Chondrocyte (in vitro differentiated cells): Measurements from ENCODE around the gene UBXN6. TPM values are rescaled to one million over a fixed set of nuclear protein-coding genes. Genes with fewer than 3 reads are reported as not detected.

ENCODE experiments used
- DNase-seq: peaks from one replicate; pipeline ENCODE4 v3.0.0; 2021; ENCODE audit warnings: mixed read lengths, low spot score
- H3K27ac Mint-ChIP-seq: one replicate; pipeline ENCODE4 v1.8.0; 2021; ENCODE audit warnings: mild to moderate bottlenecking, moderate library complexity, mixed read lengths; ENCODE audit not compliant: unreplicated experiment
- H3K27me3 Mint-ChIP-seq: 2 replicates; pipeline ENCODE4 v1.8.0; 2021; ENCODE audit warnings: low read depth, mixed read lengths
- H3K36me3 Mint-ChIP-seq: 2 replicates; pipeline ENCODE4 v1.8.0; 2021; ENCODE audit warnings: low read depth, mixed read lengths
- H3K4me1 Mint-ChIP-seq: 2 replicates; pipeline ENCODE4 v1.8.0; 2021; ENCODE audit warnings: low read depth, mild to moderate bottlenecking, mixed read lengths
- H3K4me3 Mint-ChIP-seq: one replicate; pipeline ENCODE4 v1.8.0; 2021; ENCODE audit warnings: mild to moderate bottlenecking, moderate library complexity, mixed read lengths; ENCODE audit not compliant: unreplicated experiment
- H3K9me3 Mint-ChIP-seq: 2 replicates; pipeline ENCODE4 v1.8.0; 2021; ENCODE audit warnings: low read depth, mixed read lengths
- total RNA-seq: library from RNA; stranded (reverse); gene quantifications from 3 replicates; pipeline ENCODE4 v1.2.1, GENCODE V29; 2021
- TF ChIP-seq, protein P1 (sequence below): fragments of 200-600 bp; sonication (generic); IDR thresholded peaks from 2 replicates; pipeline ENCODE4 v1.5.0; 2021; ENCODE audit warnings: antibody characterized with exemption, mild to moderate bottlenecking, moderate library complexity

Gene UBXN6
- total RNA-seq, 1 donor from 2014 or later: 86.9 TPM

DNA sequence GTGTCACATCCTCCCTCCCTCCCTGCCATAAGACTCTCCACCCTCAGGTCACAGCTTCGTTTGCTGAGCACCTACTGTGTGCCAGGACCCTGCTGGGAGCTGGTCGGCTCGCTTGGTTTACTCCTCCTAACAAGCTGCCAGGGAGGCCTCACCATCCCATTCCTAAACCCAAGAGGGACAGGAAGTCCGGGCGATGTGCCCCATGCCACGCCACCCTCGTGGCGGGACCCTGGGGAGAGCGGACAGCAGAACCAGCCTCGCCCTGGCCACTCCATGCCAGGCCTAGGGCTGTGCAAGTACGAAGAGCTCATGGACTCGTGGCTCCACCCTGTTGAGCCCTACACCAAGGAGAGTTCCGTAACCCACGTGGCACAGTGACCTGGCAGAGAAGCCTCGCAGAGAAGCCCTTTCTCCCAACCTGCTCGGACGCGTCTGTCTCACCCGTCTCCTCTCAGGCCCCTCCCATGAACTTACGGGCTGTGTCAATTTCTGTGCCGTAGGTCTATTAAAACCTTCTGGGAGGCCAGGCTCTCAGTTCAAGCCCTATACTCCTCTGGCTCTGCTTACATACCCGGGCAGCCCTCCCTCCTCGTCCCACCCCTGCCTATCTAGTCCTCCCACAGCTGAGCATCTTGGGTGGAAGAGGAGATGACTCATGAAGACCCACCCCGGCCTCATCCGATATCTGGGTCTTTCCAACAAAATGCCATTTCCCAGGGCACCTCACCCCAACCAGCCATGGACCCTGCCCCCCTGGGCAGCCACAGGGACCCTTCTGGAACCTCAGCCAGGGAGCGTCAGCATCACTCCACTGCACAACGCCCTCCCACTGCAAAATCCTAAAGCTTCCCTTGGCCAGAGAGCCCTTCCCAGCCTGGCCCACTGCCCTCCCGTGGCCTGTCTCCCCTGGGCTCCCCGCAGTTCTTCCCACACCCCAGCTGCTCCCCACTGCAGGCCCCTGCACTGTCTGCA is 2.6 kb downstream of the UBXN6 start:
- TF ChIP-seq, protein P1, sequence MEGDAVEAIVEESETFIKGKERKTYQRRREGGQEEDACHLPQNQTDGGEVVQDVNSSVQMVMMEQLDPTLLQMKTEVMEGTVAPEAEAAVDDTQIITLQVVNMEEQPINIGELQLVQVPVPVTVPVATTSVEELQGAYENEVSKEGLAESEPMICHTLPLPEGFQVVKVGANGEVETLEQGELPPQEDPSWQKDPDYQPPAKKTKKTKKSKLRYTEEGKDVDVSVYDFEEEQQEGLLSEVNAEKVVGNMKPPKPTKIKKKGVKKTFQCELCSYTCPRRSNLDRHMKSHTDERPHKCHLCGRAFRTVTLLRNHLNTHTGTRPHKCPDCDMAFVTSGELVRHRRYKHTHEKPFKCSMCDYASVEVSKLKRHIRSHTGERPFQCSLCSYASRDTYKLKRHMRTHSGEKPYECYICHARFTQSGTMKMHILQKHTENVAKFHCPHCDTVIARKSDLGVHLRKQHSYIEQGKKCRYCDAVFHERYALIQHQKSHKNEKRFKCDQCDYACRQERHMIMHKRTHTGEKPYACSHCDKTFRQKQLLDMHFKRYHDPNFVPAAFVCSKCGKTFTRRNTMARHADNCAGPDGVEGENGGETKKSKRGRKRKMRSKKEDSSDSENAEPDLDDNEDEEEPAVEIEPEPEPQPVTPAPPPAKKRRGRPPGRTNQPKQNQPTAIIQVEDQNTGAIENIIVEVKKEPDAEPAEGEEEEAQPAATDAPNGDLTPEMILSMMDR: no peak
- no peaks in the 10 kb centered on the region for H3K9me3 Mint-ChIP-seq
- no peaks in the 10 kb centered on the region for H3K27me3 Mint-ChIP-seq
- H3K36me3 Mint-ChIP-seq: peaks cover 8% of the 10 kb centered on the region
- DNase-seq: no peak
- H3K4me1 Mint-ChIP-seq: peaks cover 26% of the 10 kb centered on the region
- peak overlapping the region; percentile 98 for H3K4me3 Mint-ChIP-seq
- peak overlapping the region; percentile 79 for H3K27ac Mint-ChIP-seq

- TF ChIP-seq, protein P1: no peak
- Mint-ChIP-seq H3K4me1 (peaks cover 26% of the 10 kb centered on the region), H3K27me3 (no peaks in the 10 kb centered on the region), H3K9me3 (no peaks in the 10 kb centered on the region), H3K27ac (no peak overlapping the region), H3K36me3 (peaks cover 15% of the 10 kb centered on the region), H3K4me3 (no peak overlapping the region)
- DNase-seq: no peak
These were observed 4.1 kb downstream of the UBXN6 start for GRCh38 chr19:4453232-4454179.

DNA sequence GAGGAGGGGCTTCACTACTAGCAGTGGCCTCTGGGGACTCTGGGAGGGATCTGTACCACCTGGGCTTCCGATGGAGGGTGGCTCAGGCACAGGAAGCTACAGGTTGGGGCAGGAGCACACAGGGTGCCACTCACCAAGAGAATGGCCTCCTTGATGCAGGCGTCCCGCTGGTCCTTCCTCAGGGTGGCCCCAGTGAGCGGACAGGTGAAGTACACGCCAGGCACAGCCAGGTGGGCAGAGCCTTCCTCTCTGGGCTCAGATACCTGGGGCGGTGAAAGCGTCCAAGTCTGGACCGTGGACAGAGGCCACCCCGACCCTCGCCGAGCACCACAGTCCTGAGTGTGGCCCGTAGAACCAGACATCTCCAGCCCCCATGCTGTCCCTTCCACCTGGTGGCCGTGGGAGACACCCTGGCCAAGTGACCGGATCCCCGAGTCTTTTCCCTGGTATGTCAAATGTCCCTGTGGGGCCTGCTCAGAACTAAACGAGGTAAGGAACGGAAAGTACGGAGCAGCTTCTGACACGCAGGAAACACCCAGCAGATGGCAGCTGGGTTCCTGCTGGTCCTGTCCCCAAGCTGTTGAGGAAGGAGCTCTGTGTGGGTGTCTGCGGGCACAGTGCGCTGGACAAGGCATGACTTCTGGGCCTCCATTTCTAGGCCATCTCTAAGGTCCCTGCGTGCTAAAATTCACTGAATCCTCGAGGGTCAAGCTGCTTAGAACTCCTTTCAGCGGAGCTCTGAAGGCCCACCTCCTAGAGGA is 5.2 kb downstream of the UBXN6 start:
- peaks cover 23% of the 10 kb centered on the region for H3K4me1 Mint-ChIP-seq
- H3K9me3 Mint-ChIP-seq: no peaks in the 10 kb centered on the region
- DNase-seq: no peak
- no peak overlapping the region for H3K4me3 Mint-ChIP-seq
- H3K36me3 Mint-ChIP-seq: peaks cover 16% of the 10 kb centered on the region
- H3K27ac Mint-ChIP-seq: no peak overlapping the region
- H3K27me3 Mint-ChIP-seq: no peaks in the 10 kb centered on the region
- TF ChIP-seq, protein P1: no peak

- Mint-ChIP-seq H3K4me3 (no peak overlapping the region), H3K4me1 (peaks cover under 1% of the 10 kb centered on the region), H3K27ac (no peak overlapping the region), H3K36me3 (peaks cover 18% of the 10 kb centered on the region), H3K9me3 (no peaks in the 10 kb centered on the region), H3K27me3 (no peaks in the 10 kb centered on the region)
- DNase-seq: no peak
- TF ChIP-seq, protein P1: no peak
These were observed 8.0 kb downstream of the UBXN6 start for GRCh38 chr19:4449639-4450028.
